ENCODE measurements around the gene XYLT2. TPM values are rescaled to one million over a fixed set of nuclear protein-coding genes. Genes with fewer than 3 reads are reported as not detected.

XYLT2 gene
- total RNA-seq, 1 experiment from 2014 or later: 39.7 TPM

DNA sequence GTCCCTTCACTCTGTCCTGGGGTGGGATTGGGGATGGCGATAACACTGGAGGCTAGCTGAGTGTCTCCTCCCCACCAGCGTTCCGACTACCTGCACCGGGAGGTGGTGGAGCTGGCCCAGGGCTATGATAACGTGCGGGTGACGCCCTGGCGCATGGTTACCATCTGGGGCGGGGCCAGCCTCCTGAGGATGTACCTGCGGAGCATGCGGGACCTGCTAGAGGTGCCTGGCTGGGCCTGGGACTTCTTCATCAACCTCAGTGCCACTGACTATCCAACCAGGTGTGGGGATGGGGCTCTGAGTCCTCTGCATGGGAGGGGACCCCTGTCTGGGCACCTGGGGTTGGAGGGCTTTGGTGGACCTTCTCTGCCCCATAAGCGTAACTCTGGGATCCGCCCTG is 8.8 kb downstream of the XYLT2 start:
- POLR2A ChIA-PET: no interaction called here
- CTCF ChIA-PET: no interaction called here
- peaks cover 35% of the 10 kb centered on the region for H3K36me3 Mint-ChIP-seq
- no peaks in the 10 kb centered on the region for H3K9me3 Mint-ChIP-seq
- no peaks in the 10 kb centered on the region for H3K27me3 Mint-ChIP-seq (ENCODE audit: low read depth)
- DNase-seq (ENCODE audit: low spot score) (no peak), ATAC-seq (no peak)
- H3K4me1 Mint-ChIP-seq: no peaks in the 10 kb centered on the region
- no peak for TF ChIP-seq ZNF138 (CRISPR knock-in tag; conservative IDR thresholded peaks at IDR 0.05)
- TF ChIP-seq, protein P1, sequence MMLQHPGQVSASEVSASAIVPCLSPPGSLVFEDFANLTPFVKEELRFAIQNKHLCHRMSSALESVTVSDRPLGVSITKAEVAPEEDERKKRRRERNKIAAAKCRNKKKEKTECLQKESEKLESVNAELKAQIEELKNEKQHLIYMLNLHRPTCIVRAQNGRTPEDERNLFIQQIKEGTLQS (CRISPR knock-in tag; conservative IDR thresholded peaks at IDR 0.05): no peak
- TF ChIP-seq, protein P2, sequence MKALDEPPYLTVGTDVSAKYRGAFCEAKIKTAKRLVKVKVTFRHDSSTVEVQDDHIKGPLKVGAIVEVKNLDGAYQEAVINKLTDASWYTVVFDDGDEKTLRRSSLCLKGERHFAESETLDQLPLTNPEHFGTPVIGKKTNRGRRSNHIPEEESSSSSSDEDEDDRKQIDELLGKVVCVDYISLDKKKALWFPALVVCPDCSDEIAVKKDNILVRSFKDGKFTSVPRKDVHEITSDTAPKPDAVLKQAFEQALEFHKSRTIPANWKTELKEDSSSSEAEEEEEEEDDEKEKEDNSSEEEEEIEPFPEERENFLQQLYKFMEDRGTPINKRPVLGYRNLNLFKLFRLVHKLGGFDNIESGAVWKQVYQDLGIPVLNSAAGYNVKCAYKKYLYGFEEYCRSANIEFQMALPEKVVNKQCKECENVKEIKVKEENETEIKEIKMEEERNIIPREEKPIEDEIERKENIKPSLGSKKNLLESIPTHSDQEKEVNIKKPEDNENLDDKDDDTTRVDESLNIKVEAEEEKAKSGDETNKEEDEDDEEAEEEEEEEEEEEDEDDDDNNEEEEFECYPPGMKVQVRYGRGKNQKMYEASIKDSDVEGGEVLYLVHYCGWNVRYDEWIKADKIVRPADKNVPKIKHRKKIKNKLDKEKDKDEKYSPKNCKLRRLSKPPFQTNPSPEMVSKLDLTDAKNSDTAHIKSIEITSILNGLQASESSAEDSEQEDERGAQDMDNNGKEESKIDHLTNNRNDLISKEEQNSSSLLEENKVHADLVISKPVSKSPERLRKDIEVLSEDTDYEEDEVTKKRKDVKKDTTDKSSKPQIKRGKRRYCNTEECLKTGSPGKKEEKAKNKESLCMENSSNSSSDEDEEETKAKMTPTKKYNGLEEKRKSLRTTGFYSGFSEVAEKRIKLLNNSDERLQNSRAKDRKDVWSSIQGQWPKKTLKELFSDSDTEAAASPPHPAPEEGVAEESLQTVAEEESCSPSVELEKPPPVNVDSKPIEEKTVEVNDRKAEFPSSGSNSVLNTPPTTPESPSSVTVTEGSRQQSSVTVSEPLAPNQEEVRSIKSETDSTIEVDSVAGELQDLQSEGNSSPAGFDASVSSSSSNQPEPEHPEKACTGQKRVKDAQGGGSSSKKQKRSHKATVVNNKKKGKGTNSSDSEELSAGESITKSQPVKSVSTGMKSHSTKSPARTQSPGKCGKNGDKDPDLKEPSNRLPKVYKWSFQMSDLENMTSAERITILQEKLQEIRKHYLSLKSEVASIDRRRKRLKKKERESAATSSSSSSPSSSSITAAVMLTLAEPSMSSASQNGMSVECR (CRISPR knock-in tag; IDR thresholded peaks at IDR 0.05; ENCODE audit: borderline replicate concordance): no peak
- TF ChIP-seq TEAD4 (CRISPR knock-in tag; IDR thresholded peaks at IDR 0.05): no peak
- TF ChIP-seq, protein P3, sequence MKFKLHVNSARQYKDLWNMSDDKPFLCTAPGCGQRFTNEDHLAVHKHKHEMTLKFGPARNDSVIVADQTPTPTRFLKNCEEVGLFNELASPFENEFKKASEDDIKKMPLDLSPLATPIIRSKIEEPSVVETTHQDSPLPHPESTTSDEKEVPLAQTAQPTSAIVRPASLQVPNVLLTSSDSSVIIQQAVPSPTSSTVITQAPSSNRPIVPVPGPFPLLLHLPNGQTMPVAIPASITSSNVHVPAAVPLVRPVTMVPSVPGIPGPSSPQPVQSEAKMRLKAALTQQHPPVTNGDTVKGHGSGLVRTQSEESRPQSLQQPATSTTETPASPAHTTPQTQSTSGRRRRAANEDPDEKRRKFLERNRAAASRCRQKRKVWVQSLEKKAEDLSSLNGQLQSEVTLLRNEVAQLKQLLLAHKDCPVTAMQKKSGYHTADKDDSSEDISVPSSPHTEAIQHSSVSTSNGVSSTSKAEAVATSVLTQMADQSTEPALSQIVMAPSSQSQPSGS (CRISPR knock-in tag; IDR thresholded peaks at IDR 0.05; ENCODE audit: borderline replicate concordance, low read depth): no peak
- TF ChIP-seq, protein P4, sequence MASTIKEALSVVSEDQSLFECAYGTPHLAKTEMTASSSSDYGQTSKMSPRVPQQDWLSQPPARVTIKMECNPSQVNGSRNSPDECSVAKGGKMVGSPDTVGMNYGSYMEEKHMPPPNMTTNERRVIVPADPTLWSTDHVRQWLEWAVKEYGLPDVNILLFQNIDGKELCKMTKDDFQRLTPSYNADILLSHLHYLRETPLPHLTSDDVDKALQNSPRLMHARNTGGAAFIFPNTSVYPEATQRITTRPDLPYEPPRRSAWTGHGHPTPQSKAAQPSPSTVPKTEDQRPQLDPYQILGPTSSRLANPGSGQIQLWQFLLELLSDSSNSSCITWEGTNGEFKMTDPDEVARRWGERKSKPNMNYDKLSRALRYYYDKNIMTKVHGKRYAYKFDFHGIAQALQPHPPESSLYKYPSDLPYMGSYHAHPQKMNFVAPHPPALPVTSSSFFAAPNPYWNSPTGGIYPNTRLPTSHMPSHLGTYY (CRISPR knock-in tag; IDR thresholded peaks at IDR 0.05): no peak
- no peak for TF ChIP-seq NFYB (CRISPR knock-in tag; conservative IDR thresholded peaks at IDR 0.05; ENCODE audit: low read depth)
- no peak for TF ChIP-seq CREM (CRISPR knock-in tag; IDR thresholded peaks at IDR 0.05)
- no peak for TF ChIP-seq TEAD1 (CRISPR knock-in tag; IDR thresholded peaks at IDR 0.05)
- TF ChIP-seq, protein P5, sequence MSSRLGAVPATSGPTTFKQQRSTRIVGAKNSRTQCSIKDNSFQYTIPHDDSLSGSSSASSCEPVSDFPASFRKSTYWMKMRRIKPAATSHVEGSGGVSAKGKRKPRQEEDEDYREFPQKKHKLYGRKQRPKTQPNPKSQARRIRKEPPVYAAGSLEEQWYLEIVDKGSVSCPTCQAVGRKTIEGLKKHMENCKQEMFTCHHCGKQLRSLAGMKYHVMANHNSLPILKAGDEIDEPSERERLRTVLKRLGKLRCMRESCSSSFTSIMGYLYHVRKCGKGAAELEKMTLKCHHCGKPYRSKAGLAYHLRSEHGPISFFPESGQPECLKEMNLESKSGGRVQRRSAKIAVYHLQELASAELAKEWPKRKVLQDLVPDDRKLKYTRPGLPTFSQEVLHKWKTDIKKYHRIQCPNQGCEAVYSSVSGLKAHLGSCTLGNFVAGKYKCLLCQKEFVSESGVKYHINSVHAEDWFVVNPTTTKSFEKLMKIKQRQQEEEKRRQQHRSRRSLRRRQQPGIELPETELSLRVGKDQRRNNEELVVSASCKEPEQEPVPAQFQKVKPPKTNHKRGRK (CRISPR knock-in tag; IDR thresholded peaks at IDR 0.05; ENCODE audit: borderline replicate concordance): no peak
- TF ChIP-seq NFE2L1 (CRISPR knock-in tag; IDR thresholded peaks at IDR 0.05): no peak
- TF ChIP-seq FOXK1 (CRISPR knock-in tag; IDR thresholded peaks at IDR 0.05): no peak
- TF ChIP-seq, protein P6, sequence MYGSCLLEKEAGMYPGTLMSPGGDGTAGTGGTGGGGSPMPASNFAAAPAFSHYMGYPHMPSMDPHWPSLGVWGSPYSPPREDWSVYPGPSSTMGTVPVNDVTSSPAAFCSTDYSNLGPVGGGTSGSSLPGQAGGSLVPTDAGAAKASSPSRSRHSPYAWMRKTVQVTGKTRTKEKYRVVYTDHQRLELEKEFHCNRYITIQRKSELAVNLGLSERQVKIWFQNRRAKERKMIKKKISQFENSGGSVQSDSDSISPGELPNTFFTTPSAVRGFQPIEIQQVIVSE (CRISPR knock-in tag; IDR thresholded peaks at IDR 0.05; ENCODE audit: borderline replicate concordance): no peak
- TF ChIP-seq, protein P7, sequence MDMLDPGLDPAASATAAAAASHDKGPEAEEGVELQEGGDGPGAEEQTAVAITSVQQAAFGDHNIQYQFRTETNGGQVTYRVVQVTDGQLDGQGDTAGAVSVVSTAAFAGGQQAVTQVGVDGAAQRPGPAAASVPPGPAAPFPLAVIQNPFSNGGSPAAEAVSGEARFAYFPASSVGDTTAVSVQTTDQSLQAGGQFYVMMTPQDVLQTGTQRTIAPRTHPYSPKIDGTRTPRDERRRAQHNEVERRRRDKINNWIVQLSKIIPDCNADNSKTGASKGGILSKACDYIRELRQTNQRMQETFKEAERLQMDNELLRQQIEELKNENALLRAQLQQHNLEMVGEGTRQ (CRISPR knock-in tag; IDR thresholded peaks at IDR 0.05): no peak
- no peak for TF ChIP-seq ZNF396 (CRISPR knock-in tag; IDR thresholded peaks at IDR 0.05; ENCODE audit: borderline replicate concordance)
- TF ChIP-seq, protein P8, sequence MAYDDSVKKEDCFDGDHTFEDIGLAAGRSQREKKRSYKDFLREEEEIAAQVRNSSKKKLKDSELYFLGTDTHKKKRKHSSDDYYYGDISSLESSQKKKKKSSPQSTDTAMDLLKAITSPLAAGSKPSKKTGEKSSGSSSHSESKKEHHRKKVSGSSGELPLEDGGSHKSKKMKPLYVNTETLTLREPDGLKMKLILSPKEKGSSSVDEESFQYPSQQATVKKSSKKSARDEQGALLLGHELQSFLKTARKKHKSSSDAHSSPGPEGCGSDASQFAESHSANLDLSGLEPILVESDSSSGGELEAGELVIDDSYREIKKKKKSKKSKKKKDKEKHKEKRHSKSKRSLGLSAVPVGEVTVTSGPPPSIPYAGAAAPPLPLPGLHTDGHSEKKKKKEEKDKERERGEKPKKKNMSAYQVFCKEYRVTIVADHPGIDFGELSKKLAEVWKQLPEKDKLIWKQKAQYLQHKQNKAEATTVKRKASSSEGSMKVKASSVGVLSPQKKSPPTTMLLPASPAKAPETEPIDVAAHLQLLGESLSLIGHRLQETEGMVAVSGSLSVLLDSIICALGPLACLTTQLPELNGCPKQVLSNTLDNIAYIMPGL (CRISPR knock-in tag; IDR thresholded peaks at IDR 0.05): no peak
- no peak for TF ChIP-seq ZBTB21 (CRISPR knock-in tag; IDR thresholded peaks at IDR 0.05; ENCODE audit: borderline replicate concordance)
- no peak for TF ChIP-seq TCF7 (CRISPR knock-in tag; IDR thresholded peaks at IDR 0.05; ENCODE audit: low read depth)
- no peak for TF ChIP-seq MYBL2 (CRISPR knock-in tag; IDR thresholded peaks at IDR 0.05)
- H3K4me3 Mint-ChIP-seq: no peak overlapping the region
- no peak overlapping the region for H3K27ac Mint-ChIP-seq
